OCI-LY3 (cell line): ENCODE measurements around the gene ABCB4.

Experiments
- H2AFZ ChIP-seq: fragments of 200-600, 300-600 bp; shearing (Covaris generic); 2 replicates; pipeline ENCODE4 v1.6.0; 2014; ENCODE audit warnings: antibody characterized with exemption, low read depth, low read length
- H3K27ac ChIP-seq: fragments of 200-600, 300-600 bp; sonication (generic); 2 replicates; pipeline ENCODE4 v1.5.1; 2014; ENCODE audit warnings: mild to moderate bottlenecking, low read length, moderate library complexity, mixed read lengths
- H3K27me3 ChIP-seq: fragments of 200-600, 300-600 bp; sonication (generic); 2 replicates; pipeline ENCODE4 v1.6.1; 2014; ENCODE audit warnings: low read depth, low read length, mixed read lengths
- H3K36me3 ChIP-seq: fragments of 200-600, 300-600 bp; sonication (generic); replicated peaks from 2 replicates; pipeline ENCODE3; 2014; ENCODE audit warnings: low read depth, low read length, mixed read lengths
- H3K4me1 ChIP-seq: fragments of 300-600, 200-600 bp; sonication (generic); 2 replicates; pipeline ENCODE4 v1.6.1; 2014; ENCODE audit warnings: low read length, mixed read lengths
- H3K4me2 ChIP-seq: fragments of 200-600, 300-600 bp; sonication (generic); 2 replicates; pipeline ENCODE4 v1.6.1; 2014; ENCODE audit warnings: low read length, mixed read lengths
- H3K4me3 ChIP-seq: fragments of 300-600, 200-600 bp; sonication (generic); 2 replicates; pipeline ENCODE4 v1.5.1; 2014; ENCODE audit warnings: antibody characterized with exemption, mild to moderate bottlenecking, low read length, moderate library complexity
- H3K79me2 ChIP-seq: fragments of 300-600, 200-600 bp; shearing (Covaris generic); 2 replicates; pipeline ENCODE4 v1.6.1; 2014; ENCODE audit warnings: mild to moderate bottlenecking, low read length, mixed read lengths
- H3K9ac ChIP-seq: fragments of 300-600, 200-600 bp; shearing (Covaris generic); 2 replicates; pipeline ENCODE4 v1.6.0; 2014; ENCODE audit warnings: mild to moderate bottlenecking, low read length, moderate library complexity
- H3K9me3 ChIP-seq: fragments of 200-600, 300-600 bp; shearing (Covaris generic); 2 replicates; pipeline ENCODE4 v1.6.1; 2014; ENCODE audit warnings: low read length, mixed read lengths; ENCODE audit not compliant: insufficient read depth
- H4K20me1 ChIP-seq: fragments of 200-600, 300-600 bp; sonication (generic); 2 replicates; pipeline ENCODE4 v1.6.1; 2016; ENCODE audit warnings: low read length, mixed read lengths; ENCODE audit not compliant: insufficient read depth
- EZH2phosphoT487 ChIP-seq: fragments of 200-600 bp; shearing (Covaris generic); IDR thresholded peaks from 2 replicates; pipeline ENCODE4 v1.6.1; 2018; ENCODE audit warnings: antibody characterized with exemption, mixed run types, low read depth
- TF ChIP-seq, protein P1 (sequence below): fragments of 200-600, 300-600 bp; sonication (generic); IDR thresholded peaks from 2 replicates; pipeline ENCODE4 v1.5.1; 2014; ENCODE audit warnings: antibody characterized with exemption, low read length, low read depth

The ABCB4 gene

DNA sequence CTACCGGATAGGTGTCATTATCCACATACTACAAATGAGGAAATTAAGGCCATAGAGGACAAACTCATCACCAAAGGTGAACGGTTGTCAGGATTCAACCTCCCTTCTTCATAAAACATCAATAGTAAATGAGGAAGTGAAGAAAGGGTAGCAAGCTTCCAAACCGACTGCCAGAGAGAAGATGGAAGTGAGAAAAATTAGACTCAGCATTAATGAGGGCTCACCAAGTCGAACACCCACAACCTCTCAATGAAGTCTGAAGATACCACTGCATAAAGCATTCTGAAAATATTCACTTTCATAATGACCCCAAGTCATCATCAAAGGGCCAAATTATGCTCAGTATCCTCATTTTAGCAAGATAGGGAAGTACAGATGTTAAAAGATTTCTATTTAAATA is 29.6 kb downstream of the ABCB4 start:
- Histone ChIP-seq H3K36me3 (peaks cover 6% of the 10 kb centered on the region), H3K79me2 (no peaks in the 10 kb centered on the region), H4K20me1 (no peaks in the 10 kb centered on the region), H3K9me3 (no peaks in the 10 kb centered on the region), H3K4me3 (peak overlapping the region; percentile 30; the same call in 1 of the 2 replicates), H3K27ac (peak overlapping the region; percentile 61), H3K4me2 (peak overlapping the region; percentile 67), H3K4me1 (peaks cover 57% of the 10 kb centered on the region), H3K27me3 (peaks cover 13% of the 10 kb centered on the region; the same call in 1 of the 2 replicates), H3K9ac (no peak overlapping the region), H2AFZ (no peak overlapping the region)
- TF ChIP-seq, protein P1, sequence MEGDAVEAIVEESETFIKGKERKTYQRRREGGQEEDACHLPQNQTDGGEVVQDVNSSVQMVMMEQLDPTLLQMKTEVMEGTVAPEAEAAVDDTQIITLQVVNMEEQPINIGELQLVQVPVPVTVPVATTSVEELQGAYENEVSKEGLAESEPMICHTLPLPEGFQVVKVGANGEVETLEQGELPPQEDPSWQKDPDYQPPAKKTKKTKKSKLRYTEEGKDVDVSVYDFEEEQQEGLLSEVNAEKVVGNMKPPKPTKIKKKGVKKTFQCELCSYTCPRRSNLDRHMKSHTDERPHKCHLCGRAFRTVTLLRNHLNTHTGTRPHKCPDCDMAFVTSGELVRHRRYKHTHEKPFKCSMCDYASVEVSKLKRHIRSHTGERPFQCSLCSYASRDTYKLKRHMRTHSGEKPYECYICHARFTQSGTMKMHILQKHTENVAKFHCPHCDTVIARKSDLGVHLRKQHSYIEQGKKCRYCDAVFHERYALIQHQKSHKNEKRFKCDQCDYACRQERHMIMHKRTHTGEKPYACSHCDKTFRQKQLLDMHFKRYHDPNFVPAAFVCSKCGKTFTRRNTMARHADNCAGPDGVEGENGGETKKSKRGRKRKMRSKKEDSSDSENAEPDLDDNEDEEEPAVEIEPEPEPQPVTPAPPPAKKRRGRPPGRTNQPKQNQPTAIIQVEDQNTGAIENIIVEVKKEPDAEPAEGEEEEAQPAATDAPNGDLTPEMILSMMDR, result no peak
- no peak for TF ChIP-seq EZH2phosphoT487

DNA sequence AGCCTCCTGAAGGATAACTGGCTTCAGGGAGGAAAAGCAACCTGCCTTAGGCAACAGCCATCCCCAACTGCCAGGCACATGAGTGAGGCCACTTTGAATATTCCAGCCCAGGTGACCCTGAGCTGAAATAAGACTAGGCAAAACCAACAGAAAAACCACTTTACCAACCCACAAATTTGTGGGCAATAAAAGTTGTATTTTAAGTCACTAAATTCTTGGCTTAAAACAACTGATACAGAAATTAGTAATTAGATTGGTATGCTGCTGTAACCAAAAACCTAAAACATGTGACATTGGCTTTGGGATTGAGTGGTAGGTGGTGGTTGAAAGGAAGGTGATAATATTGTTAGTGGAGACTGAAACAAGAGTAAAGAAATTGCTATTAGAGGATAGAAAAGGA is 39.9 kb downstream of the ABCB4 start:
- H3K9ac ChIP-seq, result no peak overlapping the region
- H3K36me3 ChIP-seq, result no peaks in the 10 kb centered on the region
- H3K27ac ChIP-seq, result no peak overlapping the region
- no peak overlapping the region for H2AFZ ChIP-seq
- no peaks in the 10 kb centered on the region for H4K20me1 ChIP-seq
- no peaks in the 10 kb centered on the region for H3K27me3 ChIP-seq
- TF ChIP-seq EZH2phosphoT487, result no peak
- TF ChIP-seq, protein P1, result no peak
- no peaks in the 10 kb centered on the region for H3K9me3 ChIP-seq
- H3K4me3 ChIP-seq, result no peak overlapping the region
- peaks cover 11% of the 10 kb centered on the region for H3K4me1 ChIP-seq
- no peaks in the 10 kb centered on the region for H3K79me2 ChIP-seq
- H3K4me2 ChIP-seq, result 0 out of 2 replicates have a peak overlapping the region, but pooled peaks have one; percentile 6

DNA sequence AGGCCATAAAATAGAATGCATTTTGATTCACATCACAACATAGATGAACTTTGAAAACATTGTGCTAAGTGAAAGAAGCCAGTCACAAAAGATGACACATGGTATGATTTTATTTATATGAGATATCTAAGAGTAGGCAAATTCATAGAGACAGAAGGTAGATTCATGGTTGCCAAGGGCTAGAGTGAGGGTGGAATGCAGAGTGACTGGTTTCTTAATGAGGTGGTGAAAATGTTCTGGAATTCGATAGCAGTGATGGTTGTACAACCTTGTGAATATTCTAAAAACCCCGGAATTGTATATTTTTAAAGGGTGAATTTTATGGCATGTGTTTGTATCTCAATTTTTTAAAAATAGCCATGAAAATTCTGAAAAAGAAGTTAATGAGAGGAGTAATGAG is 42.9 kb downstream of the ABCB4 start:
- H3K27me3 ChIP-seq, result no peaks in the 10 kb centered on the region
- TF ChIP-seq EZH2phosphoT487, result no peak
- TF ChIP-seq, protein P1, result no peak
- H3K4me3 ChIP-seq, result no peak overlapping the region
- H2AFZ ChIP-seq, result no peak overlapping the region
- H3K4me1 ChIP-seq, result peaks cover 19% of the 10 kb centered on the region
- H4K20me1 ChIP-seq, result no peaks in the 10 kb centered on the region
- H3K79me2 ChIP-seq, result no peaks in the 10 kb centered on the region
- peaks cover 2% of the 10 kb centered on the region for H3K36me3 ChIP-seq
- no peak overlapping the region for H3K27ac ChIP-seq
- H3K9ac ChIP-seq, result no peak overlapping the region
- H3K9me3 ChIP-seq, result no peaks in the 10 kb centered on the region
- no peak overlapping the region for H3K4me2 ChIP-seq

DNA sequence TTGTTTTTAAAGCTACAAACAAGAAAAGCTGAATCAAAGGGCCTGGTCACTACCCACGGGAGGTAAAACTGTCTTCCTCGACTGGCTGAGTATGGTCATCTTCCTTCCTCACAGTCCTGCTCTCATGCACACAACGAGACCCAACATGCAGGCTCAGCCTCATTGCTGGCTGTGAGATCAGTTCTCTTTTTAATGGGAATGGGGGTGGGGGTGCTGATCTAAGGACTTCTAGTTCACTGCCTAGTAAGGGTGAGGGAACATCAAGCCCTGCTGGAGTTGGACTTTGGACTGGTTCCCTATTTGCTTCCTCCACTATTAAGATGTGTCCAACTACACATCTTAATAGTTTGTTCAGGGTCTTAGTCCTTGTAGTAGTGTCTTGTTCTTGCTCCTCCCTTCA is 48.2 kb downstream of the ABCB4 start:
- no peaks in the 10 kb centered on the region for H3K27me3 ChIP-seq
- no peak overlapping the region for H3K4me3 ChIP-seq
- H3K4me2 ChIP-seq, result no peak overlapping the region
- peaks cover 8% of the 10 kb centered on the region; the same call in 1 of the 2 replicates for H3K4me1 ChIP-seq
- no peaks in the 10 kb centered on the region for H3K79me2 ChIP-seq
- no peak overlapping the region for H3K9ac ChIP-seq
- TF ChIP-seq EZH2phosphoT487, result no peak
- TF ChIP-seq, protein P1, result no peak
- H3K27ac ChIP-seq, result no peak overlapping the region
- no peaks in the 10 kb centered on the region for H4K20me1 ChIP-seq
- no peaks in the 10 kb centered on the region for H3K9me3 ChIP-seq
- H2AFZ ChIP-seq, result no peak overlapping the region
- peaks cover 2% of the 10 kb centered on the region for H3K36me3 ChIP-seq
